Large intestine (tissue), 3 donors: ENCODE measurements around the gene COX8C. TPM values are rescaled to one million over a fixed set of nuclear protein-coding genes. Genes with fewer than 3 reads are reported as not detected.

Source experiments
- DNase-seq, 2 donors: peaks; one replicate each; pipeline versions ENCODE4 v3.0.0 to v3.0.0-alpha.2; 2013
- H3K27ac ChIP-seq: one replicate; pipeline ENCODE4 v1.5.1; 2013; ENCODE audit warnings: low read length
- H3K27me3 ChIP-seq: 2 replicates; pipeline ENCODE4 v1.6.1; 2013; ENCODE audit warnings: low read length; ENCODE audit not compliant: control insufficient read depth, insufficient read depth
- H3K36me3 ChIP-seq: 2 replicates; pipeline ENCODE4 v1.6.1; 2013; ENCODE audit warnings: low read length; ENCODE audit not compliant: control insufficient read depth, insufficient read depth
- H3K4me1 ChIP-seq: one replicate; pipeline ENCODE4 v1.6.1; 2013; ENCODE audit warnings: low read length; ENCODE audit not compliant: control insufficient read depth, insufficient read depth
- H3K4me3 ChIP-seq: one replicate; pipeline ENCODE4 v1.5.1; 2013; ENCODE audit warnings: low read length
- H3K9me3 ChIP-seq: one replicate; pipeline ENCODE4 v1.6.1; 2013; ENCODE audit warnings: mild to moderate bottlenecking, low read depth, low read length, moderate library complexity; ENCODE audit not compliant: control insufficient read depth
- WGBS: methylation state at CpG from one replicate; pipeline ENCODE4 v1.1.5; 2013; ENCODE audit warnings: low lambda C conversion rate; ENCODE audit not compliant: insufficient coverage; 5-methylcytosine and 5-hydroxymethylcytosine counted together
- polyA plus RNA-seq: library from polyadenylated mRNA; unstranded; fragments of 120-200 nt; gene quantifications from one replicate; pipeline ENCODE4 v1.2.1, GENCODE V29; 2013

Gene COX8C
- polyA plus RNA-seq, 1 donor = 0.27 TPM

DNA sequence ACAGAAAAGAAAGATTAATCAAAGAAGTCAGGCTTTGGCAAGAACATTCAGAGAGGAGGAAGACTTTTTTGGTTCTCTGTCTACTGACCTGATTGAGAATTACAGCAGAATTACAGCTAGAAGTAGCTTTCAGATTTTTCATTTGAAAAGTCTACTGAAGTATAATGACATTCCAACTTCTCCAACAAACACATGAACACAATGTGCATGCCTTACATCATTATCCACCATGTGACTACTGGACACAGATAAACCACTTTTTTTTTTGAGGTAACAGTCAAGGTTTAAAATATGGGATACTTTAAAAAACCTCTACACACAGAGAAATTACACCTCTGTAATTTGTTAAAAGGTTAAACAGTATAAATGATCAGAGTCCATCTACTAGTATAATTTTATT is 26.5 kb upstream of the COX8C start:
- Histone ChIP-seq H3K4me3 (no peak overlapping the region), H3K4me1 (peaks cover 33% of the 10 kb centered on the region), H3K9me3 (no peaks in the 10 kb centered on the region), H3K27me3 (no peaks in the 10 kb centered on the region), H3K27ac (peak overlapping the region; percentile 48), H3K36me3 (no peaks in the 10 kb centered on the region)
- DNase-seq = no peak

DNA sequence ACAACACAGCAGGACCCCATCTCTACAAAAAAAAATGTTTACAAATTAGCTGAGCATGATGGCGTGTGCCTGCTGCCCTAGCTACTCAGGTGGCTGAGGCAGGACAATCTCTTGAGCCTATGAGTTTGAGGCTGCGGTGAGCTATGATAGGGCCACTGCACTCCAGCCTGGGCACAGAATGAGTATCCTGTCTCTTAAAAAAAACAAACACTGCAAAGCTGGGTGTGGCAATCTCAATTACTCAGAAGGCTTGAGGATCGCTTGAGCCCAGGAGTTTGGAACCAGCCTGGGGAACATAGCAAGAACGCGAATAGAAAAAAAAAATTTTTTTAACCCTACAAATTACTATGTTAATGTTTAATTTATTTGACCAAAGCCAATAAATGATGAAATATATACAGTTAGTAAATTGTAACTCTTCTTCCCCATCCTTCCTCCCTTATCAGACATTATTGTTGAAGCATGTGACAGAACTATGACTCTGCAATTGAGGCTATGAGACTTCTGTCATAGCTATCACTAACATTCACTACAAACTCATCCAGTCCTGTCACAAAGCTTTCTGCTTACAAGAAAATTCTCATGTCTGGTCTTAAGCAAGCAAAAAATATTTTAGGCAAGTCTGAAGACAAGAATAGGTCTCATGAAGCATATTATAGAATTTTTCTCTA is 23.9 kb upstream of the COX8C start:
- Histone ChIP-seq H3K4me3 (no peak overlapping the region), H3K27ac (peak overlapping the region; percentile 89)
- WGBS = 63% methylated on average over 4 of the region's 5 CpGs

DNA sequence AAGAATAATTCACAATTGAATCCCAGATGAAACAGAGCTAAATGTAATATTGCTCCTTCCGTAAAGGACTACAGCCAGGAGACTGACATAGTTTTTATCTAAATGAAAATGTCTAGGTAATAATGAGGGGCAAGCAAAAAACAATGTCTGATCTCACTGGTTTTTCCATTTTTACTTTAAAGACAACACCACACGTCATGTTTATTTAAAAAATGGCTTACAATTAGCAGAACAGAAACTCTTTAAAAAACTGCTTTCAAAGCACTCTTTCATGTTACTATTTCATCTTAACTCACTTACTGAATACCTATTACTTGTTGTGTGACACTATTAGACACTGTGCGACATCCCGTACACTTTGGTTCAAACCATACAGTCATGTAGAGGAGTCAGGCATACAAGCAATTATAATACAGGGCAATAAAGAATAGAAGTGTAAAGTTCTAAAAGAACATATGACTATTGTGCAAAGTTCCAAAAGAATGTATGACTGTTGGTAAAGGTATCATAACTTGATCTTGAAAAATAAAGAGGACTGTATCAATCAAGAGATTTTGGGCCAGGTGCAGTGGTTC is 23.3 kb upstream of the COX8C start:
- Histone ChIP-seq H3K27ac (peak overlapping the region; percentile 89), H3K4me1 (peaks cover 22% of the 10 kb centered on the region), H3K27me3 (no peaks in the 10 kb centered on the region), H3K36me3 (no peaks in the 10 kb centered on the region), H3K4me3 (no peak overlapping the region), H3K9me3 (no peaks in the 10 kb centered on the region)
- DNase-seq = peak in 1 of 2 donors; percentile 56
- 100% methylated on average over 1 of the region's 4 CpGs for WGBS

More for the DNA sequence above, 23.9 kb upstream of the COX8C start:
- Histone ChIP-seq H3K9me3 (no peaks in the 10 kb centered on the region), H3K27me3 (no peaks in the 10 kb centered on the region), H3K36me3 (no peaks in the 10 kb centered on the region), H3K4me1 (peaks cover 28% of the 10 kb centered on the region)
- DNase-seq = peak in 1 of 2 donors; percentile 70

DNA sequence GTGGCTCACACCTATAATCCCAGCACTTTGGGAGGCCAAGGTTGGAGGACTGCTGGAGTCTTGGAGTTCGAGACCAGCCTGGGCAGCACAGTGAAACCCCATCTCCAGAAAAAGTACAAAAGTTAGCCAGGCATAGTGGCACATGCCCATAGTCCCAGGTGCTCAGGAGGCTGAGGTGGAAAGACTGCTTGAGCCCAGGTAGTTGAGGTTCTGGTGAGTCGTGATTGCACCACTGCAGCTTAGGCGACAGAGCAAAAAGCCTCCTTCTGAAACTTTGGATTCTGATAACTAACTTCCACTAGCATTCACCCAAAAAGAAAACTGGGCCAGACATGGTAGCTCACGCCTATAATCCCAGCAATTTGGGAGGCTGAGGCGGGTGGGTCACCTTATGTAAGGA is 20.8 kb upstream of the COX8C start:
- Histone ChIP-seq H3K4me3 (no peak overlapping the region), H3K9me3 (no peaks in the 10 kb centered on the region), H3K27ac (no peak overlapping the region), H3K27me3 (no peaks in the 10 kb centered on the region), H3K36me3 (no peaks in the 10 kb centered on the region), H3K4me1 (peaks cover 30% of the 10 kb centered on the region)
- DNase-seq = no peak
- no CpG with 5 or more reads among the region's 5 CpGs for WGBS

DNA sequence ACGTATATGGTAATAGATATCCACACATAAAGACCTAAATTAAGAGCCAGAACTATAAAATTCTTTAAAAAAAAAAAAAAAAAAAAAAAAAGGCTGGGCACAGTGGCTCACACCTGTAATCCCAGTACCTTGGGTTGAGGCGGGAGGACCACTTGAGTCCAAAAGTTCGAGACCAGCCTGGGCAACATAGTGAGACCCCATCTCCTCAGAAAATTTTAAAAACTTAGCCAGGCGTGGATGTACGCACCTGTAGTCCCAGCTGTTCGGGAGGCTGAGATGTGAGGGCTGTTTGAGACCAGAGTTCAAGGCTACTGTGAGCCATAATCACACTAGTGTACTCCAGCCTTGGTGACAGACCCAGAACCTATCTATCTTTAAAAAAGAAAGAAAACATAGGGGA is 18.4 kb upstream of the COX8C start:
- Histone ChIP-seq H3K36me3 (no peaks in the 10 kb centered on the region), H3K4me3 (no peak overlapping the region), H3K27ac (peak overlapping the region; percentile 90), H3K9me3 (no peaks in the 10 kb centered on the region), H3K27me3 (no peaks in the 10 kb centered on the region), H3K4me1 (peaks cover 23% of the 10 kb centered on the region)
- no peak for DNase-seq
- 86% methylated on average over 1 of the region's 6 CpGs for WGBS

DNA sequence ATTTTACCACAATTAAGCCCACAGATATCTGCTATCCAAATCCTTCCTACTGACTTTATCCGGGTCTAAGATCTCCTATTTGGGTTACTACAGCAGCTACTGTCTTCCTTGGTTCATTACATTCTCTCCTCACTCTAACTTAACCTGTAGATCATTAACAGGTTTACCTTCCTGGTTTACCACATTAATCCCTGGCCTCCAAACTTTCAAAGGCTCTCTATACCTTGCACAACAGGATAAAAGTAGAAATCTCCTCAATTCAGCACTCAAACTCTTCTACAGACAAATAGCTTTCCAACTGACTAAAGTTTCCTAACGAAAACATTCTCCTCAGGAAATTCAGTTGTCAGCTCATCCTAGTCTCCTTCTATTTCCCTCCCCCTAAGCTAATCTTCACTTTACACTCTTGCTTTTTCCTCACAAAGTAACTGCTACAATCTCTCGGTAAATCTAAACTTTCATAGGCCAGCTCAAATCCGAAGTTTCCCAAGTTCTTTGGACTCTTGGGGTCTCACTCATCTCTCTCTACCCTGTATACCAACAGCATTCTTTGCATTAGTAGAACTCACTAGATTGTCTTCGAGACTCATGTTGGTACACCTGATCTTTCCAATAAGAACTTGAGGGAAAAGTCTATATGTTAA is 16.9 kb upstream of the COX8C start:
- WGBS = 34% methylated on average over 3 of the region's 5 CpGs
- Histone ChIP-seq H3K36me3 (no peaks in the 10 kb centered on the region), H3K27ac (peak overlapping the region; percentile 90), H3K9me3 (no peaks in the 10 kb centered on the region), H3K4me1 (peaks cover 15% of the 10 kb centered on the region), H3K27me3 (no peaks in the 10 kb centered on the region), H3K4me3 (peak overlapping the region; percentile 19)
- DNase-seq = peak in 1 of 2 donors; percentile 66

DNA sequence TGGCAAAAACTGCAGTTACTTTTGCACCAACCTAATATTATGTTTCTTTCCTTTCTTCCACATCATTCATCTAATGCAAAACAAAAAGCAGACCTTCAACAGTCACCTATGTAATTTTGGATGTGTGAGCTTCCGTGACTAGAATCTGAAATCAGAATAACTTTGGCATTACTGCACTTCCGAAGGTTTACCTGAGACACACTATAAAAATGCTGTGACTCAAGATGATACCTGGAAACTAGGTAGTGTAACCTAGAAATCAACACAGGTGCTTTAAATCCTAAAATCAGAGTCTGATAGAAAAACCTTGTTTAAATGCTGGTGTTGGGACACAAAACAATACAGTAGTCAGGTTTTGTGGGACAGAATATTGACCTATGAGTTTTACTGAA is 16.4 kb upstream of the COX8C start:
- Histone ChIP-seq H3K27ac (peak overlapping the region; percentile 90), H3K4me3 (peak overlapping the region; percentile 77), H3K9me3 (no peaks in the 10 kb centered on the region), H3K27me3 (no peaks in the 10 kb centered on the region), H3K36me3 (no peaks in the 10 kb centered on the region), H3K4me1 (peaks cover 15% of the 10 kb centered on the region)
- 94% methylated on average over 2 of the region's 2 CpGs for WGBS
- DNase-seq = no peak

DNA sequence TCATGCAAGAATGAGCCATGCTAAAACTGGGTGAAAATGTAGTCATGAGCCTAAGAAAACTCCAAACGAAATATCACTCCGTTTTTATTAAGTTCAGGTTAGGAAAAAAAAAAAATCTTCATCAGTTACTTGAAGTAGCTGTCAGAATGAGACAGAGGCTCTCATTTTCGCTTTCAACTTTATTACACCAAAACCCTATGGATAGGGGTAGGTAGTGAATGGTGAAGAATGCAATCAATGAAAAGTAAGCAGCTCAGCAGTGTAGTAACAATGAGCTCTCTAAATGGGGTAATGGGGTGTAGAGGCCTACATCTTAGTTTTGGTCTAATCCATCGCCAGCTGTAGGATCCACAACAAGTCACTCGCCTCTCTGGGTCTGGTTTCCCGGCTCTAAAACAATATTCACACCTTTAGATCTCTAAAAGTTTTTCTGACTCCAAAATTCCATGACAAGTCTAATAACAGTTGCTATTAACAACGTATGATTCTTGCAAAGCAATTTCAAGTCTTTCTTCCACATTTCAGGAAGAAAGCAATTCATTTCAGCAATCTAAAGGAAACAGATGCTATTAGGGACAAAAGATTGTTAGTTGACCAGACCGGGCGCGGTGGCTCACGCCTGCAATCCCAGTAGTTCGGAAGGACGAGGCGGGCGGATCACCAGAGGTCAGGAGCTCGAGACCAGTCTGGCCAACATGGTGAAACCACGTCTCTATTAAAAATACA is 15.8 kb upstream of the COX8C start:
- 77% methylated on average over 4 of the region's 17 CpGs for WGBS
- peak overlapping the region; percentile 90 for H3K27ac ChIP-seq
- peaks cover 15% of the 10 kb centered on the region for H3K4me1 ChIP-seq
- H3K4me3 ChIP-seq = peak overlapping the region; percentile 77
- peak in 1 of 2 donors; percentile 43 for DNase-seq
- H3K9me3 ChIP-seq = no peaks in the 10 kb centered on the region
- H3K36me3 ChIP-seq = no peaks in the 10 kb centered on the region
- H3K27me3 ChIP-seq = no peaks in the 10 kb centered on the region

DNA sequence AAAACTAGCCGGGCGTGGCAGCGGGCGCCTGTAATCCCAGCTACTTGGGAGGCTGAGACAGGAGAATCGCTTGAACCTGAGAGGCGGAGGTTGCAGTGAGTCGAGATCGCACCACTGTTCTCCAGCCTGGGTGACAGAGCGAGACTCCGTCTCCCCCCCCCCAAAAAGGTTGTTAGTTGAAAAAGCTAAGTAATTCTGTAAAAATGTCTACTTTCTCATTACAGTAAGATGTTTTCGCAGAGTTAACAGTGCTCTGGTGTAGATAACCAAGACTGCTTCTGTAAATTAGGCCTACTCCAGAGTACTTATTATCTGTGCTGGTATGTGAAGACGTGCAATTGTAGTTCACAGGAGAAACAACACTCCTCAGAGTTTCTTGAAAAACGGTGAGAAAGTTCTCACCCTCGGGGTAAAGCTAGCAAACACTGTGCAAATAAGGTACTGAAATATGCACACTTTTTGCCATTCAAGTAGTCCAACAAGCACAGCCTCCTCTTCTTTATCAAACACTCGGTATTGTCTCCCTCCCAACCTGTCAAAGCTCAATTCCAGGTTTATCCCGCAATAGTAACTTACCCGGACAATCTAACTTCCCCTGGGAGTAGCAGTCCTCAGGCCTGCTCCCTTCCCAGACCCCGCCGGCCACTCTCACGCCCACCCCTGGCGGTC is 15.1 kb upstream of the COX8C start:
- peak in 1 of 2 donors; percentile 22 for DNase-seq
- Histone ChIP-seq H3K27ac (peak overlapping the region; percentile 90), H3K9me3 (no peaks in the 10 kb centered on the region), H3K4me3 (peak overlapping the region; percentile 77), H3K4me1 (peaks cover 15% of the 10 kb centered on the region), H3K36me3 (no peaks in the 10 kb centered on the region), H3K27me3 (no peaks in the 10 kb centered on the region)
- no CpG with 5 or more reads among the region's 21 CpGs for WGBS

DNA sequence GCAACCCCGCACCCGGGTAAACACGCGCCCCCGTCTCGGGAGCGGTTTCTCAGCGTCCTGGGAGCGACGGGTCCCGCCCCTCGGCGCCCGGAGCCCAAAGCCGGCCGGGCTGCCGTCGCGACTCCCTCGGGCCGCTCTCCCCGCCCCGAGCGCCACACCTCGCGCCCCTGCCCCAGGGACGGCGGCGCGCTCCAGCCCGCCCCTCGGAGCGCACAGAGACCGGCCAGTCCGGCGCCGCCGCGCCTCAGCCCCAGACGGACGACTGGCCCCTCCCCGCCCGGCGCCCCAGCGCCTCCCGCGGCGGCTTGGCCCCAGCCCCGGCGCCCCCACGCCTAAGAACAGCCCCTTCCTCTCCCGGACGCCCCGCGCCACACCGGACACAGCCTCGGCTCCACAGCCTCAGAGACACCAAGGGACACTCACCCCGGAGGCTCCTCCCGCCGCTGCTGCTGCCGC is 14.6 kb upstream of the COX8C start:
- Histone ChIP-seq H3K27me3 (no peaks in the 10 kb centered on the region), H3K4me1 (peaks cover 15% of the 10 kb centered on the region), H3K4me3 (peak overlapping the region; percentile 77), H3K9me3 (peaks cover 2% of the 10 kb centered on the region), H3K36me3 (no peaks in the 10 kb centered on the region), H3K27ac (peak overlapping the region; percentile 90)
- no CpG with 5 or more reads among the region's 61 CpGs for WGBS
- peak; percentile 35 to 76 for DNase-seq
